Liver (tissue), 9 donors: ENCODE data around the gene PRKACG. TPM values are rescaled to one million over a fixed set of nuclear protein-coding genes. Genes with fewer than 3 reads are reported as not detected.

Experiments
- DNase-seq: peaks from one replicate; pipeline ENCODE4 v3.0.0-alpha.2; 2017; ENCODE audit warnings: low spot score
- H3K27ac ChIP-seq, 2 donors: one replicate each; pipeline ENCODE4 v1.7.0; 2013; ENCODE audit warnings: inconsistent platforms in 2 of 2, low read length in 2 of 2, control low read depth in 1 of 2, low read depth in 1 of 2, mild to moderate bottlenecking in 1 of 2
- H3K27me3 ChIP-seq, 4 donors: one replicate each; pipeline versions ENCODE4 v1.6.1 to v1.7.0; 2013; ENCODE audit warnings: low read length in 3 of 4, inconsistent platforms in 1 of 4, mild to moderate bottlenecking in 1 of 4, moderate library complexity in 1 of 4; ENCODE audit not compliant: control insufficient read depth in 4 of 4, insufficient read depth in 4 of 4
- H3K36me3 ChIP-seq, 4 donors: one replicate each; pipeline versions ENCODE4 v1.6.1 to v1.7.0; 2013; ENCODE audit warnings: low read length in 3 of 4, mild to moderate bottlenecking in 3 of 4, low read depth in 1 of 4, moderate library complexity in 1 of 4; ENCODE audit not compliant: control insufficient read depth in 4 of 4, insufficient read depth in 3 of 4
- H3K4me1 ChIP-seq, 4 donors: one replicate each; pipeline versions ENCODE4 v1.6.1 to v1.7.0; 2013; ENCODE audit warnings: low read length in 3 of 4, mild to moderate bottlenecking in 3 of 4, moderate library complexity in 1 of 4; ENCODE audit not compliant: control insufficient read depth in 4 of 4, insufficient read depth in 4 of 4
- H3K4me3 ChIP-seq, 3 donors: one replicate each; pipeline versions ENCODE4 v1.6.1 to v1.7.0; 2013; ENCODE audit warnings: low read length in 3 of 3, control low read depth in 1 of 3, low read depth in 1 of 3, mild to moderate bottlenecking in 1 of 3
- H3K9ac ChIP-seq, 2 donors: one replicate each; pipeline ENCODE4 v1.7.0; 2013; ENCODE audit warnings: low read length in 2 of 2, mild to moderate bottlenecking in 2 of 2, moderate library complexity in 2 of 2, control low read depth in 1 of 2, low read depth in 1 of 2
- H3K9me3 ChIP-seq, 4 donors: one replicate each; pipeline versions ENCODE4 v1.6.1 to v1.7.0; 2013; ENCODE audit warnings: low read length in 3 of 4; ENCODE audit not compliant: control insufficient read depth in 4 of 4
- FOXA1 ChIP-seq: IDR thresholded peaks from 2 replicates; pipeline ENCODE4 v1.6.1; 2016; ENCODE audit warnings: antibody characterized with exemption
- FOXA2 ChIP-seq: IDR thresholded peaks from 2 replicates; pipeline ENCODE4 v1.6.1; 2016; ENCODE audit warnings: antibody characterized with exemption
- GABPA ChIP-seq, 2 donors: IDR thresholded peaks in 1 of 2; conservative IDR thresholded peaks in 1 of 2; 2 replicates each; pipeline ENCODE4 v1.6.1; 2016; ENCODE audit warnings: antibody characterized with exemption in 2 of 2, mild to moderate bottlenecking in 1 of 2, moderate library complexity in 1 of 2
- HNF4A ChIP-seq, 2 donors: conservative IDR thresholded peaks; 2 replicates each; pipeline ENCODE4 v1.6.1; 2016; ENCODE audit warnings: antibody characterized with exemption in 2 of 2, mild to moderate bottlenecking in 2 of 2
- JUND ChIP-seq, 2 donors: IDR thresholded peaks; 2 replicates each; pipeline ENCODE4 v1.6.1; 2016; ENCODE audit warnings: antibody characterized with exemption in 2 of 2
- NR2F2 ChIP-seq: IDR thresholded peaks from 2 replicates; pipeline ENCODE4 v1.6.1; 2016; ENCODE audit warnings: antibody characterized with exemption
- RAD21 ChIP-seq, 2 donors: IDR thresholded peaks; 2 replicates each; pipeline ENCODE4 v1.6.1; 2016; ENCODE audit warnings: antibody characterized with exemption in 2 of 2, mild to moderate bottlenecking in 2 of 2
- RXRA ChIP-seq, 2 donors: IDR thresholded peaks; 2 replicates each; pipeline ENCODE4 v1.6.1; 2017 to 2018; ENCODE audit warnings: antibody characterized with exemption in 2 of 2, mild to moderate bottlenecking in 1 of 2
- SP1 ChIP-seq: IDR thresholded peaks from 2 replicates; pipeline ENCODE4 v1.6.1; 2018; ENCODE audit warnings: antibody characterized with exemption, mild to moderate bottlenecking
- TAF1 ChIP-seq: conservative IDR thresholded peaks from 2 replicates; pipeline ENCODE4 v1.6.1; 2016; ENCODE audit warnings: antibody characterized with exemption, mild to moderate bottlenecking
- YY1 ChIP-seq: IDR thresholded peaks from 2 replicates; pipeline ENCODE4 v1.6.1; 2016; ENCODE audit warnings: antibody characterized with exemption, mild to moderate bottlenecking
- WGBS: extraction: QIAGEN DNeasy Blood & Tissue Kit; methylation state at CpG from one replicate; pipeline ENCODE4 v1.1.7; 2013; 5-methylcytosine and 5-hydroxymethylcytosine counted together
- polyA plus RNA-seq, 2 donors: library from polyadenylated mRNA; stranded (reverse) in 1 of 2; unstranded in 1 of 2; fragments of 200-250 nt in 1 of 2; fragments of >200 nt in 1 of 2; fragmentation: Nextera tagmentation in 1 of 2; extraction: Ambion mirVana in 1 of 2; gene quantifications; one replicate each; pipeline versions ENCODE4 v1.2.1 to v1.2.3, GENCODE V29; 2013 to 2015
- total RNA-seq, 2 donors: library from RNA; depleted of rRNA; stranded (reverse); fragments of >200 nt; gene quantifications; one replicate each; pipeline ENCODE4 v1.2.3, GENCODE V29; 2014
- TF ChIP-seq, protein P1 (sequence below): IDR thresholded peaks from 2 replicates; pipeline ENCODE4 v1.6.1; 2016; ENCODE audit warnings: antibody characterized with exemption
- TF ChIP-seq, protein P2 (sequence below): IDR thresholded peaks from 2 replicates; pipeline ENCODE4 v1.6.1; 2016; ENCODE audit warnings: antibody characterized with exemption
- TF ChIP-seq, protein P3 (sequence below): IDR thresholded peaks from 2 replicates; pipeline ENCODE4 v1.6.1; 2016; ENCODE audit warnings: antibody characterized with exemption, mild to moderate bottlenecking
- TF ChIP-seq, protein P4 (sequence below): fragments of 150-350 bp; IDR thresholded peaks from 2 replicates; pipeline ENCODE4 v1.5.1; 2017; ENCODE audit warnings: improper control_type of control experiment, low read depth, low read length; ENCODE audit not compliant: missing input control
- donor health status: healthy.
- donor health status: healthy.
- donor health status: healthy.
- donor health status: healthy.
- donor health status: healthy.

Gene PRKACG
- total and polyA plus RNA-seq, 4 donors, result not detected

DNA sequence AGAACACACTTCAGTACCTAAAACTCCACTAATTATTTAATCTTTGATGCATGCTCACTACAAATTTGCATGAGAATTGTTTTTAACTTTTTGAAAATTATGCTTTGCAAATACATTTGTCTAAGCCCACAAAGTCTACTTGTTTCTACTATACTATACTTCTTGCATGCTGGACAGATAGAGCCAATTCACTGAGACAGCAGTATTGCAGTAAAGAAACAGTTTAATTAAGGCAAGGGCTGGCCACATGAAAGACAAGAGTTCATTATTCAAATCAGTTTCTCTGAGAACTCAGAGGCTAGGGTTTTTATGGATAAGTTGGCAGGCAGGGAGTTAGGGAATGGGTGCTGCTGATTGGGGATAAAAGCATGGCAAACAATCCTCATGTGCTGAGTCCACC, 15.6 kb upstream of the PRKACG start (continued):
- no peak for TF ChIP-seq FOXA2
- TF ChIP-seq, protein P1, sequence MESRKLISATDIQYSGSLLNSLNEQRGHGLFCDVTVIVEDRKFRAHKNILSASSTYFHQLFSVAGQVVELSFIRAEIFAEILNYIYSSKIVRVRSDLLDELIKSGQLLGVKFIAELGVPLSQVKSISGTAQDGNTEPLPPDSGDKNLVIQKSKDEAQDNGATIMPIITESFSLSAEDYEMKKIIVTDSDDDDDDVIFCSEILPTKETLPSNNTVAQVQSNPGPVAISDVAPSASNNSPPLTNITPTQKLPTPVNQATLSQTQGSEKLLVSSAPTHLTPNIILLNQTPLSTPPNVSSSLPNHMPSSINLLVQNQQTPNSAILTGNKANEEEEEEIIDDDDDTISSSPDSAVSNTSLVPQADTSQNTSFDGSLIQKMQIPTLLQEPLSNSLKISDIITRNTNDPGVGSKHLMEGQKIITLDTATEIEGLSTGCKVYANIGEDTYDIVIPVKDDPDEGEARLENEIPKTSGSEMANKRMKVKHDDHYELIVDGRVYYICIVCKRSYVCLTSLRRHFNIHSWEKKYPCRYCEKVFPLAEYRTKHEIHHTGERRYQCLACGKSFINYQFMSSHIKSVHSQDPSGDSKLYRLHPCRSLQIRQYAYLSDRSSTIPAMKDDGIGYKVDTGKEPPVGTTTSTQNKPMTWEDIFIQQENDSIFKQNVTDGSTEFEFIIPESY, result no peak
- TF ChIP-seq GABPA (IDR thresholded peaks at IDR 0.05 in 1 of 2, conservative IDR thresholded peaks at IDR 0.05 in 1 of 2), result no peak
- no peak for TF ChIP-seq SP1
- no peak for TF ChIP-seq RAD21 (IDR thresholded peaks at IDR 0.05)
- TF ChIP-seq TAF1, result no peak
- TF ChIP-seq RXRA (IDR thresholded peaks at IDR 0.05), result no peak
- no peak for TF ChIP-seq YY1

DNA sequence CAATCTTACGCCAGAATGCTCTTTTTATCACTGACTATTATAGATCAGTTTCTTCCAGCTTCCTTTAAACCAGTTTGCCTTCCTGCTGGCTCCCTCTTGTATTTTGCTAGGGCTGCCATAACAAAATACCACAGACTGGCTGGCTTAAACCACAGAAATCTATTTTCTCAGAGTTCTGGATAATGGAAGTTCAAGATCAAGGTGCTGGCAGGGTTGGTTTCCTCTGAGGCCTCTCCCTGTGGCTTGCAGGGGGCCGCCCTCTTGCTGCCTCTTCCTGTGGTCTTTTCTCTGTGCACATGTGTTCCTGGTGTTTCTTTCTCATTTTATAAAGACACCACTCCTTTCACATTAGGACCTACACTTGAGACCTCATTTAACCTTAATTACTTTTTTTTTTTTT, 14.8 kb upstream of the PRKACG start:
- H3K9ac ChIP-seq, result no peak overlapping the region
- WGBS, result 85% methylated on average over 2 of the region's 2 CpGs
- H3K4me3 ChIP-seq, result no peak overlapping the region
- peaks cover 0 to 2% (median 0%) of the 10 kb centered on the region in 4 donors for H3K9me3 ChIP-seq
- no peaks in the 10 kb centered on the region for H3K27me3 ChIP-seq
- H3K36me3 ChIP-seq, result peaks cover 0 to 2% (median 0%) of the 10 kb centered on the region in 4 donors
- no peaks in the 10 kb centered on the region for H3K4me1 ChIP-seq
- TF ChIP-seq, protein P2, sequence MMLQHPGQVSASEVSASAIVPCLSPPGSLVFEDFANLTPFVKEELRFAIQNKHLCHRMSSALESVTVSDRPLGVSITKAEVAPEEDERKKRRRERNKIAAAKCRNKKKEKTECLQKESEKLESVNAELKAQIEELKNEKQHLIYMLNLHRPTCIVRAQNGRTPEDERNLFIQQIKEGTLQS, result no peak
- TF ChIP-seq GABPA (IDR thresholded peaks at IDR 0.05 in 1 of 2, conservative IDR thresholded peaks at IDR 0.05 in 1 of 2) (no peak), TAF1 (no peak), RXRA (IDR thresholded peaks at IDR 0.05) (no peak), FOXA2 (no peak), RAD21 (IDR thresholded peaks at IDR 0.05) (no peak), FOXA1 (no peak), SP1 (no peak), HNF4A (conservative IDR thresholded peaks at IDR 0.05) (no peak), JUND (IDR thresholded peaks at IDR 0.05) (no peak), YY1 (no peak), NR2F2 (no peak)
- TF ChIP-seq, protein P3, sequence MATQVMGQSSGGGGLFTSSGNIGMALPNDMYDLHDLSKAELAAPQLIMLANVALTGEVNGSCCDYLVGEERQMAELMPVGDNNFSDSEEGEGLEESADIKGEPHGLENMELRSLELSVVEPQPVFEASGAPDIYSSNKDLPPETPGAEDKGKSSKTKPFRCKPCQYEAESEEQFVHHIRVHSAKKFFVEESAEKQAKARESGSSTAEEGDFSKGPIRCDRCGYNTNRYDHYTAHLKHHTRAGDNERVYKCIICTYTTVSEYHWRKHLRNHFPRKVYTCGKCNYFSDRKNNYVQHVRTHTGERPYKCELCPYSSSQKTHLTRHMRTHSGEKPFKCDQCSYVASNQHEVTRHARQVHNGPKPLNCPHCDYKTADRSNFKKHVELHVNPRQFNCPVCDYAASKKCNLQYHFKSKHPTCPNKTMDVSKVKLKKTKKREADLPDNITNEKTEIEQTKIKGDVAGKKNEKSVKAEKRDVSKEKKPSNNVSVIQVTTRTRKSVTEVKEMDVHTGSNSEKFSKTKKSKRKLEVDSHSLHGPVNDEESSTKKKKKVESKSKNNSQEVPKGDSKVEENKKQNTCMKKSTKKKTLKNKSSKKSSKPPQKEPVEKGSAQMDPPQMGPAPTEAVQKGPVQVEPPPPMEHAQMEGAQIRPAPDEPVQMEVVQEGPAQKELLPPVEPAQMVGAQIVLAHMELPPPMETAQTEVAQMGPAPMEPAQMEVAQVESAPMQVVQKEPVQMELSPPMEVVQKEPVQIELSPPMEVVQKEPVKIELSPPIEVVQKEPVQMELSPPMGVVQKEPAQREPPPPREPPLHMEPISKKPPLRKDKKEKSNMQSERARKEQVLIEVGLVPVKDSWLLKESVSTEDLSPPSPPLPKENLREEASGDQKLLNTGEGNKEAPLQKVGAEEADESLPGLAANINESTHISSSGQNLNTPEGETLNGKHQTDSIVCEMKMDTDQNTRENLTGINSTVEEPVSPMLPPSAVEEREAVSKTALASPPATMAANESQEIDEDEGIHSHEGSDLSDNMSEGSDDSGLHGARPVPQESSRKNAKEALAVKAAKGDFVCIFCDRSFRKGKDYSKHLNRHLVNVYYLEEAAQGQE, result no peak
- TF ChIP-seq, protein P4, sequence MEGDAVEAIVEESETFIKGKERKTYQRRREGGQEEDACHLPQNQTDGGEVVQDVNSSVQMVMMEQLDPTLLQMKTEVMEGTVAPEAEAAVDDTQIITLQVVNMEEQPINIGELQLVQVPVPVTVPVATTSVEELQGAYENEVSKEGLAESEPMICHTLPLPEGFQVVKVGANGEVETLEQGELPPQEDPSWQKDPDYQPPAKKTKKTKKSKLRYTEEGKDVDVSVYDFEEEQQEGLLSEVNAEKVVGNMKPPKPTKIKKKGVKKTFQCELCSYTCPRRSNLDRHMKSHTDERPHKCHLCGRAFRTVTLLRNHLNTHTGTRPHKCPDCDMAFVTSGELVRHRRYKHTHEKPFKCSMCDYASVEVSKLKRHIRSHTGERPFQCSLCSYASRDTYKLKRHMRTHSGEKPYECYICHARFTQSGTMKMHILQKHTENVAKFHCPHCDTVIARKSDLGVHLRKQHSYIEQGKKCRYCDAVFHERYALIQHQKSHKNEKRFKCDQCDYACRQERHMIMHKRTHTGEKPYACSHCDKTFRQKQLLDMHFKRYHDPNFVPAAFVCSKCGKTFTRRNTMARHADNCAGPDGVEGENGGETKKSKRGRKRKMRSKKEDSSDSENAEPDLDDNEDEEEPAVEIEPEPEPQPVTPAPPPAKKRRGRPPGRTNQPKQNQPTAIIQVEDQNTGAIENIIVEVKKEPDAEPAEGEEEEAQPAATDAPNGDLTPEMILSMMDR, result no peak
- TF ChIP-seq, protein P1, result no peak
- no peak overlapping the region for H3K27ac ChIP-seq
- DNase-seq, result no peak
